NT2/D1 (cell line): ENCODE measurements around the gene PMEL.

ENCODE experiments used
- DNase-seq: peaks from one replicate; pipeline ENCODE4 v3.0.0-alpha.2; 2011; ENCODE audit warnings: low read depth, low spot score
- H3K27me3 ChIP-seq: 2 replicates; pipeline ENCODE4 v1.6.0; 2011; ENCODE audit warnings: mild to moderate bottlenecking; ENCODE audit not compliant: insufficient read length, insufficient read depth
- H3K36me3 ChIP-seq: 2 replicates; pipeline ENCODE4 v1.6.1; 2011; ENCODE audit warnings: mild to moderate bottlenecking, low read length, mixed read lengths; ENCODE audit not compliant: insufficient read depth, insufficient read length
- H3K4me1 ChIP-seq: 2 replicates; pipeline ENCODE4 v1.5.1; 2011; ENCODE audit not compliant: insufficient read depth, insufficient read length
- H3K4me3 ChIP-seq: 2 replicates; pipeline ENCODE4 v1.5.1; 2011; ENCODE audit warnings: low read depth; ENCODE audit not compliant: insufficient read length
- H3K9ac ChIP-seq: 2 replicates; pipeline ENCODE4 v1.6.0; 2011; ENCODE audit warnings: low read depth; ENCODE audit not compliant: insufficient read length
- H3K9me3 ChIP-seq: 2 replicates; pipeline ENCODE4 v1.5.1; 2011; ENCODE audit warnings: mild to moderate bottlenecking, low read length; ENCODE audit not compliant: insufficient read depth
- SUZ12 ChIP-seq: IDR thresholded peaks from 2 replicates; pipeline ENCODE4 v1.6.1; 2011; ENCODE audit not compliant: insufficient read length, insufficient read depth; ENCODE audit errors: extremely low read depth
- YY1 ChIP-seq: IDR thresholded peaks from 2 replicates; pipeline ENCODE4 v1.6.1; 2011; ENCODE audit not compliant: insufficient read length, insufficient read depth
- ZNF274 ChIP-seq: IDR thresholded peaks from 2 replicates; pipeline ENCODE4 v1.6.1; 2011; ENCODE audit warnings: mild to moderate bottlenecking, low read depth, low read length

PMEL gene

GRCh38 chr12:55931317-55931779, 34.5 kb downstream of the PMEL start:
- TF ChIP-seq YY1: no peak
- no peak for TF ChIP-seq SUZ12
- no peak for TF ChIP-seq ZNF274
- H3K9me3 ChIP-seq: no peaks in the 10 kb centered on the region
- peaks cover 8% of the 10 kb centered on the region for H3K36me3 ChIP-seq
- DNase-seq: no peak
- peaks cover 5% of the 10 kb centered on the region for H3K4me1 ChIP-seq
- H3K27me3 ChIP-seq: peaks cover 35% of the 10 kb centered on the region
- H3K9ac ChIP-seq: peak overlapping the region; percentile 78
- peak overlapping the region; percentile 66 for H3K4me3 ChIP-seq

- H3K27me3 ChIP-seq: peaks cover 35% of the 10 kb centered on the region
- H3K9me3 ChIP-seq: no peaks in the 10 kb centered on the region
- H3K36me3 ChIP-seq: peaks cover 12% of the 10 kb centered on the region
- H3K4me1 ChIP-seq: peaks cover 5% of the 10 kb centered on the region
- TF ChIP-seq SUZ12 (no peak), YY1 (no peak), ZNF274 (no peak)
- peak within 1 kb of the TSS; percentile 66 for H3K4me3 ChIP-seq
- no peak for DNase-seq
- peak within 1 kb of the TSS; percentile 78 for H3K9ac ChIP-seq
These were observed 35.0 kb downstream of the PMEL start, which contains the start of gene DGKA for GRCh38 chr12:55930771-55931316. TSS of gene DGKA (plus strand) at chr12:55931162. CDS start at chr12:55936504, 5,342 bp downstream.

DNA sequence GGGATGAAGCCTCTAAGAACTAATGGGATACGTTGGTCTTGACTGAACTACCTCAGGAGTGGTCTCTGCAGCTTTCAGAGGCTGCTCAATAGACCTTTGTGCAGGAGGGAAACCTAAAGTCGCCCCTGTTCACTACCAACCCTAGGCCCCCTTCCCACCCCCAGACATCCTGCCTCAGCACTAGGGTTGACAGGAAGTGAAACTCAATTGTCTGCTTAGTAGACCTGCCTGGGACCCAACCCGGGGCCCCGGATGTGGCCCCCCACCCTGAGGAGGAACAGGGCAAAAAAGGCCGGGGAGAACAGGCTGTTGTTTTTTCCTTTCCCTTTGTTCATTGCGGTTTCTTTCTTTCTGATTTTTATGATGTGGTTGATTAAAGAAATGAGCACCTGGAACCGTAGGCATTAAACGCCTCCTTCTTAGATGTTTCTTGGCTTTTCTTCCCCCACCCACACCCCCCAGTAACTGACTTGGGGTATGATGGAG, 36.5 kb downstream of the PMEL start:
- TF ChIP-seq ZNF274 (no peak), YY1 (no peak), SUZ12 (no peak)
- no peak overlapping the region for H3K9ac ChIP-seq
- H3K27me3 ChIP-seq: peaks cover 31% of the 10 kb centered on the region
- DNase-seq: no peak
- no peaks in the 10 kb centered on the region for H3K9me3 ChIP-seq
- no peak overlapping the region for H3K4me3 ChIP-seq
- H3K4me1 ChIP-seq: peaks cover 5% of the 10 kb centered on the region
- H3K36me3 ChIP-seq: peaks cover 18% of the 10 kb centered on the region

GRCh38 chr12:55927588-55928502, 38.0 kb downstream of the PMEL start, which contains the start of gene PYM1:
TSS of gene PYM1 (minus strand) at chr12:55927894. CDS start at chr12:55927761, 133 bp downstream.
- Histone ChIP-seq H3K9ac (peak within 1 kb of the TSS; percentile 97), H3K4me3 (peak within 1 kb of the TSS; percentile 98), H3K27me3 (peaks cover 21% of the 10 kb centered on the region), H3K36me3 (peaks cover 26% of the 10 kb centered on the region), H3K4me1 (peaks cover 7% of the 10 kb centered on the region), H3K9me3 (no peaks in the 10 kb centered on the region)
- TF ChIP-seq SUZ12 (no peak), ZNF274 (no peak), YY1 (no peak)
- peak; percentile 72 for DNase-seq

DNA sequence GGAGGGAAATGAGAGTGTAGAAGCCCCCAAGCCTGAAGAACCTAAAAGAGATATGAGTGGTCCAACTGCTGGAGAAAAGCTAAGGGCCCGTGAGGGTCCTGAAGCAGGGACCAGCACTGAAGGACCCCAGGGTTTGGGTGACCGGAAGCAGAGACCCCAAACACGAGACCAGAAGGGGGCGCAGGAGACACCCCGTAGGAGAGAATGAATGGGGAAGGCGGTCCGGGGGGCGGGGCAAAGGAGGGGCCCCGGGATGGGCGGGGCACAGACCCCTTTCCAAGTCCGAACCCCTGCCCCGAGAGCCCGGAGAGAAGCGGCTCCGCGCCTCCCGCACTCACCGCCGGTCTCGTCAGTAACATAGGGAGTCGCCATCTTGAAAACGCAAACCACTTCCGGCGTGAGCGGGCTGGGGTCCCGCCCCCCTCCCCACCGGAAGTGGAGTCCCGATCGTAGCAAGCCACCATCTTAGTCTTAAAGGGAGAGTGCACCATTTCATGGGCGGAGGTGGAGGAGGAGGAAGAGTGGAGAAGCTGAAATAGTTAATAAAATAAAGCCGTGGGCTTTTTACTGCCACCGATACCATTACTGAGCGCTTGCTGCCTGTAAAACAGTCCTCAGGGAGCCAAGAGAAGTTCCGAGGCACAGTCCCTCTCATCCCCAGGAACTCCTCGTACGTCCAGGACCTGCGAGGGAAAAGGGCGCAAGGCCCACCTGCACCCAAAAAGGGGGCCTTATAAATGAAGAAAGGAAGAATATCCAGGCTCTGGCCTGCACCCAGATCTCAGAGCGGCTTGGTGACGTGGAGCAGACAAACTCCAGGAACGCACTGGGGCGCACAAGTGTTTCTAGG, 38.9 kb downstream of the PMEL start:
- DNase-seq: peak; percentile 92
- peak overlapping the region; percentile 98 for H3K4me3 ChIP-seq
- H3K9me3 ChIP-seq: no peaks in the 10 kb centered on the region
- peak overlapping the region; percentile 97 for H3K9ac ChIP-seq
- H3K36me3 ChIP-seq: peaks cover 35% of the 10 kb centered on the region
- TF ChIP-seq SUZ12 (no peak), YY1 (peak; percentile 88), ZNF274 (no peak)
- peaks cover 12% of the 10 kb centered on the region for H3K27me3 ChIP-seq
- H3K4me1 ChIP-seq: peaks cover 7% of the 10 kb centered on the region

DNA sequence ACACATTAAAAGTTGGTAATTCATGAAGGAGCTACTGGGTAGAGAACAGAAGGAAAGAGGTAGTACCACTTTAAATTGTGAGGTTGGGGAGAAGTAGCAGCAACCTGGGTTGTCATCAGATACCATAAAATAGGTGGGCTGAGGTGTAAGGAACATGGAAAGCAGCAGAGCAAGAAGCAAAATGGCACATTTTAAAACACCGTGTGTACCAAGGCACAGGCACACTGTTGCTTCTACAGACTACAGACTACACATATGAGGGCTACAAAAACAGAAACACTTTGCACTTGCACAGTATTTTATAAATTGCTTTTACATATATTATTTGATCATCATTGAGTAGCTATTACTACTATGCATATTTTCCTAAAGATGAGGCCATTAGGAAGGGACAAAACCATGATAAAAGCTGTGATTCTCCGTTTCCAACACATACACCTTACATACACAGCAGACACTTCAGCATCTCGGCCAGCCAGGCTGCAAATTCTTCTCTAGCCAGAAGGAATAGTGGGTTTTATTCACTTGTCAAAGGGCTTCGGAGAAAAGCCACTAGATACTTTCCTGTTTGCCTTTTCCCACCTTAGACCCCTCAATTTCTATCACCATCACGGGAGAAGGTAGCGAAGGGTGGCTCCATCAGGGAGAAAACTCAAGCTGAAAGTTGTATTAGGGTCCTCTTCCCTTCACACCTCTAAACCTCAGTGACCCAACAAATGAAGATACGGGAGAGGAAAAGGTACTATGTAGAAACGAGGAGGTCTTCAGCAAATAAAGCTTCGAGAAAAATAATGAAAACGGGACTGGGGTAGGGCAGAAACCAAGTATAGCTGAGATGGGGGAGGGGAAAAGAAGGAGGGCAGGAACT, 39.7 kb downstream of the PMEL start:
- no peaks in the 10 kb centered on the region for H3K9me3 ChIP-seq
- DNase-seq: no peak
- H3K4me1 ChIP-seq: peaks cover 4% of the 10 kb centered on the region
- peak overlapping the region; percentile 97 for H3K9ac ChIP-seq
- H3K36me3 ChIP-seq: peaks cover 39% of the 10 kb centered on the region
- H3K27me3 ChIP-seq: peaks cover 3% of the 10 kb centered on the region
- peak overlapping the region; percentile 98 for H3K4me3 ChIP-seq
- TF ChIP-seq SUZ12 (no peak), YY1 (no peak), ZNF274 (no peak)
